ENCODE data around the gene PTPRQ. TPM values are rescaled to one million over a fixed set of nuclear protein-coding genes. Genes with fewer than 3 reads are reported as not detected.

The PTPRQ gene
- total and polyA plus RNA-seq, 12 donors: 0.04 to 1.9 (median 0.37) TPM; not detected in 1

DNA sequence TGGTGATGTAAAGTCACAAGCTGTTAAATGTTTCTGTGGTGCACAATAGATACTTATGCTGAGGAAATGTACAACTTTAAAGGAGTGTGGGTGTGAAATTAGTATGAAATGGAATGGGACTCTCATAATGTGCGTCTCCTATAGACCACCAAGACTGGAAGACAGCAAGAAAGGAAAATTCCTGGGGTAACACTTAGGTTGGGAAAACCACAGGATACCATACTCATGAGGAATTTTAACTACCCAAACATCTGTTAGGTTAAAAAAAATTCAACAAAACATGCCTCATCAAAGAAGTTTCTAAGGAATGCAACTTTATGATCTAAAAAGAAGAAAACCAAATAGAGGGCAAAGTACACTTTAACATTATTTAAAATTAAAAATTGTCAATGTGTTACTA, 149.7 kb downstream of the PTPRQ start:
- TF ChIP-seq, protein P1, sequence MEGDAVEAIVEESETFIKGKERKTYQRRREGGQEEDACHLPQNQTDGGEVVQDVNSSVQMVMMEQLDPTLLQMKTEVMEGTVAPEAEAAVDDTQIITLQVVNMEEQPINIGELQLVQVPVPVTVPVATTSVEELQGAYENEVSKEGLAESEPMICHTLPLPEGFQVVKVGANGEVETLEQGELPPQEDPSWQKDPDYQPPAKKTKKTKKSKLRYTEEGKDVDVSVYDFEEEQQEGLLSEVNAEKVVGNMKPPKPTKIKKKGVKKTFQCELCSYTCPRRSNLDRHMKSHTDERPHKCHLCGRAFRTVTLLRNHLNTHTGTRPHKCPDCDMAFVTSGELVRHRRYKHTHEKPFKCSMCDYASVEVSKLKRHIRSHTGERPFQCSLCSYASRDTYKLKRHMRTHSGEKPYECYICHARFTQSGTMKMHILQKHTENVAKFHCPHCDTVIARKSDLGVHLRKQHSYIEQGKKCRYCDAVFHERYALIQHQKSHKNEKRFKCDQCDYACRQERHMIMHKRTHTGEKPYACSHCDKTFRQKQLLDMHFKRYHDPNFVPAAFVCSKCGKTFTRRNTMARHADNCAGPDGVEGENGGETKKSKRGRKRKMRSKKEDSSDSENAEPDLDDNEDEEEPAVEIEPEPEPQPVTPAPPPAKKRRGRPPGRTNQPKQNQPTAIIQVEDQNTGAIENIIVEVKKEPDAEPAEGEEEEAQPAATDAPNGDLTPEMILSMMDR (IDR thresholded peaks at IDR 0.05): no peak
- Histone ChIP-seq H3K4me3 (no peak overlapping the region), H3K36me3 (no peaks in the 10 kb centered on the region), H3K27ac (no peak overlapping the region), H3K4me1 (no peaks in the 10 kb centered on the region), H3K27me3 (no peaks in the 10 kb centered on the region), H3K9me3 (no peaks in the 10 kb centered on the region)
- ATAC-seq (no peak), DNase-seq (no peak)
- WGBS, 2 donors: 73 to 83% methylated on average over 1 of the region's 1 CpG
- intact Hi-C loops (cut with DNase I): no loop called here

DNA sequence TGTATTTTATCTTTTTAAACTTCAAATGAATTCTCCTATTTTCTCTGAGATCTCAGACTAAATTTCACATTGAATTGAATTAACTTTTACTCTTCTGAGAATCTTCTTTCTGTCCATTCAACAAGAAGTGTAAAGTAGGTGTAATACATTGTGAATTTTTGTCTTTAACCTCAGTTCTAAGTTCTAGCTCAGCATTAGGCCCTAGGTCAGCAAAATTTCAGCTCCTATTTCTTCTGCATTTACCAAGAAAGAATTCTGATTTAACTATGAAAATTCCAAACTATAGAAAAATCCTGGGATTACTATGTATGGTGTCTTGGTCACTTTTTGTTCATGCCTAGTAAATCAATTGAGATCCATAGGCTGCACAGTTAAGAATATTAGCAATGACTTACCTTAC, 152.5 kb downstream of the PTPRQ start:
- intact Hi-C loops (cut with DNase I): no loop called here
- H3K27me3 ChIP-seq: no peaks in the 10 kb centered on the region
- no peaks in the 10 kb centered on the region for H3K4me1 ChIP-seq
- TF ChIP-seq, protein P1 (IDR thresholded peaks at IDR 0.05): no peak
- no peaks in the 10 kb centered on the region for H3K9me3 ChIP-seq
- ATAC-seq: no peak
- H3K36me3 ChIP-seq: no peaks in the 10 kb centered on the region
- no peak overlapping the region for H3K4me3 ChIP-seq
- no peak overlapping the region for H3K27ac ChIP-seq
- DNase-seq: no peak

GRCh38 chr12:80598004-80598606, 154.1 kb downstream of the PTPRQ start:
- TF ChIP-seq, protein P1 (IDR thresholded peaks at IDR 0.05): peak in 6 of 9 donors; percentile 29 to 52 (median 32)
- intact Hi-C loops (cut with DNase I): no loop called here
- Histone ChIP-seq H3K4me3 (no peak overlapping the region), H3K27me3 (no peaks in the 10 kb centered on the region), H3K9me3 (no peaks in the 10 kb centered on the region), H3K27ac (no peak overlapping the region), H3K4me1 (no peaks in the 10 kb centered on the region), H3K36me3 (no peaks in the 10 kb centered on the region)
- DNase-seq (no peak), ATAC-seq (no peak)
- 46 to 47% methylated on average over 5 of the region's 5 CpGs for WGBS, 2 donors

- 74 to 76% methylated on average over 3 of the region's 3 CpGs for WGBS, 2 donors
- TF ChIP-seq, protein P1 (IDR thresholded peaks at IDR 0.05): no peak
- H3K36me3 ChIP-seq: no peaks in the 10 kb centered on the region
- no peak overlapping the region for H3K4me3 ChIP-seq
- DNase-seq: no peak
- no peak for ATAC-seq
- no peaks in the 10 kb centered on the region for H3K27me3 ChIP-seq
- no peak overlapping the region for H3K27ac ChIP-seq
- H3K4me1 ChIP-seq: no peaks in the 10 kb centered on the region
- no peaks in the 10 kb centered on the region for H3K9me3 ChIP-seq
- intact Hi-C loops (cut with DNase I): no loop called here
These were observed 158.4 kb downstream of the PTPRQ start for GRCh38 chr12:80602455-80602854.
